CD8-positive, alpha-beta memory T cell (primary cell): ENCODE measurements around the gene SLC2A6. TPM values are rescaled to one million over a fixed set of nuclear protein-coding genes. Genes with fewer than 3 reads are reported as not detected.
A peak's percentile ranks its signal among the peaks of the same experiment; 100 is the strongest.

Experiments
- CTCF ChIA-PET: fragments of 350-600 bp; sonication (Branson Sonifier 250); formaldehyde crosslinking; loops from one replicate; lab custom pipeline; 2021; ENCODE audit warnings: antibody characterized with exemption; lab: Charles Lee
- POLR2A ChIA-PET: fragments of 350-600 bp; sonication (Branson Sonifier 250); formaldehyde crosslinking; loops from one replicate; lab custom pipeline; 2021; ENCODE audit warnings: antibody characterized with exemption; lab: Charles Lee
- DNase-seq, 5 donors: peaks; one replicate each; pipeline versions ENCODE4 v3.0.0 to v3.0.0-alpha.2; 2020 to 2022; ENCODE audit warnings: mixed read lengths in 1 of 5
- H3K27ac ChIP-seq: one replicate; pipeline ENCODE4 v1.7.0; 2013; ENCODE audit warnings: low read depth, mild to moderate bottlenecking, low read length, moderate library complexity
- H3K27me3 ChIP-seq: 2 replicates; pipeline ENCODE4 v1.7.0; 2013; ENCODE audit warnings: low read length, mild to moderate bottlenecking; ENCODE audit not compliant: insufficient read depth, poor library complexity, severe bottlenecking
- H3K36me3 ChIP-seq: 2 replicates; pipeline ENCODE4 v1.7.0; 2013; ENCODE audit warnings: mild to moderate bottlenecking, low read length, moderate library complexity; ENCODE audit not compliant: insufficient read depth
- H3K4me1 ChIP-seq: 2 replicates; pipeline ENCODE4 v1.7.0; 2013; ENCODE audit warnings: mild to moderate bottlenecking, low read length, moderate library complexity; ENCODE audit not compliant: insufficient read depth
- H3K4me3 ChIP-seq: 2 replicates; pipeline ENCODE4 v1.7.0; 2013; ENCODE audit warnings: mild to moderate bottlenecking, low read length
- H3K9me3 ChIP-seq: 2 replicates; pipeline ENCODE4 v1.7.0; 2013; ENCODE audit warnings: mild to moderate bottlenecking, low read length
- H3K27ac Mint-ChIP-seq, 8 donors: one replicate each; pipeline ENCODE4 v1.8.0; 2020 to 2021; ENCODE audit warnings: mixed read lengths in 8 of 8, mild to moderate bottlenecking in 6 of 8, inconsistent platforms in 3 of 8, moderate library complexity in 3 of 8
- H3K27me3 Mint-ChIP-seq, 2 donors: one replicate each; pipeline ENCODE4 v1.8.0; 2020 to 2021; ENCODE audit warnings: mixed read lengths in 2 of 2, mild to moderate bottlenecking in 1 of 2, moderate library complexity in 1 of 2
- H3K36me3 Mint-ChIP-seq, 3 donors: one replicate each; pipeline ENCODE4 v1.8.0; 2020 to 2021; ENCODE audit warnings: mixed read lengths in 3 of 3, inconsistent platforms in 1 of 3, mild to moderate bottlenecking in 1 of 3
- H3K4me1 Mint-ChIP-seq, 3 donors: one replicate each; pipeline ENCODE4 v1.8.0; 2020 to 2021; ENCODE audit warnings: mixed read lengths in 3 of 3, inconsistent platforms in 1 of 3, mild to moderate bottlenecking in 1 of 3
- H3K4me3 Mint-ChIP-seq, 7 donors: one replicate each; pipeline ENCODE4 v1.8.0; 2020 to 2021; ENCODE audit warnings: mixed read lengths in 7 of 7, mild to moderate bottlenecking in 6 of 7, moderate library complexity in 4 of 7, inconsistent platforms in 2 of 7
- H3K9me3 Mint-ChIP-seq, 5 donors: one replicate each; pipeline ENCODE4 v1.8.0; 2020 to 2022; ENCODE audit warnings: mixed read lengths in 5 of 5, mild to moderate bottlenecking in 3 of 5, moderate library complexity in 2 of 5, inconsistent platforms in 1 of 5
- polyA plus RNA-seq: library from polyadenylated mRNA; unstranded; fragments of 300-500 nt; fragmentation: Illumina TruSeq; gene quantifications from one replicate; pipeline ENCODE4 v1.2.3, GENCODE V29; 2021
- total RNA-seq, 2 experiments: library from RNA; stranded (reverse); gene quantifications; one replicate each; pipeline ENCODE4 v1.2.3, GENCODE V29; 2021

SLC2A6 gene
- total and polyA plus RNA-seq, 3 experiments from 2014 or later = 4.0 to 16.3 (median 15.5) TPM

- Mint-ChIP-seq H3K27ac (no peak overlapping the region), H3K9me3 (no peaks in the 10 kb centered on the region)
- POLR2A ChIA-PET = no interaction called here
Observed at GRCh38 chr9:133484671-133485437, 6.0 kb upstream of the SLC2A6 start.

GRCh38 chr9:133483611-133484010 lies 4.7 kb upstream of the SLC2A6 start:
- H3K27ac Mint-ChIP-seq = peak overlapping the region in 1 of 8 donors; percentile 33
- H3K27me3 Mint-ChIP-seq = peaks cover 2 to 4% of the 10 kb centered on the region in 2 donors
- no peak overlapping the region for H3K4me3 ChIP-seq
- H3K27me3 ChIP-seq = no peaks in the 10 kb centered on the region
- H3K36me3 ChIP-seq = no peaks in the 10 kb centered on the region
- peaks cover 9 to 14% (median 13%) of the 10 kb centered on the region in 3 donors for H3K4me1 Mint-ChIP-seq
- no peak overlapping the region for H3K27ac ChIP-seq
- ChIA-PET POLR2A (no interaction called here), CTCF (interaction anchor here (1.4 to 7.0 kb wide), 2 partner anchors 9 to 297 kb away, joined by 3 to 56 read pairs; no protein-coding TSS in a partner anchor)
- peaks cover 13% of the 10 kb centered on the region for H3K4me1 ChIP-seq
- H3K4me3 Mint-ChIP-seq = peak overlapping the region in 1 of 7 donors; percentile 77
- H3K9me3 Mint-ChIP-seq = no peaks in the 10 kb centered on the region
- H3K36me3 Mint-ChIP-seq = no peaks in the 10 kb centered on the region
- no peak for DNase-seq
- no peaks in the 10 kb centered on the region for H3K9me3 ChIP-seq

More at GRCh38 chr9:133484671-133485437, 6.0 kb upstream of the SLC2A6 start:
- H3K4me1 ChIP-seq = peaks cover 7% of the 10 kb centered on the region
- no peaks in the 10 kb centered on the region for H3K9me3 ChIP-seq
- H3K27me3 ChIP-seq = no peaks in the 10 kb centered on the region
- H3K27ac ChIP-seq = no peak overlapping the region
- H3K4me3 ChIP-seq = no peak overlapping the region
- CTCF ChIA-PET = interaction anchor here (0.6 to 7.0 kb wide), 6 partner anchors 10 to 899 kb away, joined by 3 to 56 read pairs (median 3); no protein-coding TSS in a partner anchor
- Mint-ChIP-seq H3K4me1 (peaks cover 3 to 8% (median 7%) of the 10 kb centered on the region in 3 donors), H3K4me3 (no peak overlapping the region), H3K36me3 (no peaks in the 10 kb centered on the region), H3K27me3 (peaks cover 4 to 11% of the 10 kb centered on the region in 2 donors)
- peak in 1 of 5 donors; percentile 45 for DNase-seq
- H3K36me3 ChIP-seq = no peaks in the 10 kb centered on the region

GRCh38 chr9:133477992-133478850 lies 678 bp downstream of the SLC2A6 start:
- no peaks in the 10 kb centered on the region for H3K9me3 ChIP-seq
- ChIA-PET CTCF (interaction anchor here (1.0 to 2.2 kb wide), 5 partner anchors 10 to 60 kb away, joined by 3 to 8 read pairs (median 5); partner anchors contain the start of genes CACFD1 and REXO4), POLR2A (interaction anchor here (0.7 kb wide), 1 partner anchor 107 kb away, joined by 4 read pairs; no protein-coding TSS in a partner anchor)
- H3K4me3 ChIP-seq = peak overlapping the region; percentile 28
- H3K27me3 Mint-ChIP-seq = no peaks in the 10 kb centered on the region
- peak overlapping the region; percentile 43 to 78 (median 53) for H3K4me3 Mint-ChIP-seq
- peaks cover 0 to 5% (median 0%) of the 10 kb centered on the region in 3 donors for H3K36me3 Mint-ChIP-seq
- H3K4me1 Mint-ChIP-seq = peaks cover 9 to 22% (median 9%) of the 10 kb centered on the region in 3 donors
- H3K27ac Mint-ChIP-seq = peak overlapping the region; percentile 45 to 92 (median 66)
- H3K27me3 ChIP-seq = no peaks in the 10 kb centered on the region
- no peak overlapping the region for H3K27ac ChIP-seq
- H3K9me3 Mint-ChIP-seq = no peaks in the 10 kb centered on the region
- peaks cover 6% of the 10 kb centered on the region for H3K4me1 ChIP-seq
- H3K36me3 ChIP-seq = no peaks in the 10 kb centered on the region
- DNase-seq = peak in 3 of 5 donors; percentile 14 to 60 (median 20)

GRCh38 chr9:133477461-133477860 lies 1.4 kb downstream of the SLC2A6 start:
- ChIA-PET POLR2A (no interaction called here), CTCF (interaction anchor here (1.0 to 2.0 kb wide), 3 partner anchors 17 to 60 kb away, joined by 3 to 7 read pairs (median 4); partner anchors contain the start of genes CACFD1 and REXO4)
- H3K9me3 Mint-ChIP-seq = no peaks in the 10 kb centered on the region
- H3K27me3 ChIP-seq = no peaks in the 10 kb centered on the region
- no peak overlapping the region for H3K4me3 ChIP-seq
- peaks cover 0 to 7% (median 0%) of the 10 kb centered on the region in 3 donors for H3K36me3 Mint-ChIP-seq
- no peaks in the 10 kb centered on the region for H3K36me3 ChIP-seq
- H3K27ac ChIP-seq = no peak overlapping the region
- peak overlapping the region; percentile 2 to 84 (median 60) for H3K27ac Mint-ChIP-seq
- H3K9me3 ChIP-seq = no peaks in the 10 kb centered on the region
- H3K4me1 Mint-ChIP-seq = peaks cover 9 to 22% (median 9%) of the 10 kb centered on the region in 3 donors
- H3K27me3 Mint-ChIP-seq = no peaks in the 10 kb centered on the region
- no peak for DNase-seq
- H3K4me3 Mint-ChIP-seq = peak overlapping the region in 5 of 7 donors; percentile 3 to 53 (median 46)
- H3K4me1 ChIP-seq = peaks cover 6% of the 10 kb centered on the region

DNA sequence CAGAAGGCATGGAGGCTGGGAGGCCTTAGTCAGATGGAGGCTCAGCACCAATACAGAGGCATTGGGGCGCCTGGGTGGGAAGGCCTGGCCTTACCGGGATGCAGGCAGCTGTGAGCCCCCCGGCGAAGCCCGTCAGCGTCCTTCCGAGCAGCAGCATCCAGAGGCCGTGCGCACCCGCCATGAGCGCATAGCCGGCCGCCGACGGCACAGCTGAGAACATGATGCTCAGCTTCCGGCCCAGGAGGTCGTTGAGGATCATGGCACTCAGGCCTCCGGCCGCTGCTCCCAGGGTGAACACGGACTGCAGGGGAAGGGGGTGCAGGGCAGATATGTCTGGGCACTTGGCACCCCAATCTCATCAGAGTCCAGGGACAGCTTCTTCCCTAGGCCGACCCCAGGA lies 2.0 kb downstream of the SLC2A6 start:
- DNase-seq = no peak
- peaks cover 0 to 7% (median 0%) of the 10 kb centered on the region in 3 donors for H3K36me3 Mint-ChIP-seq
- H3K4me3 Mint-ChIP-seq = no peak overlapping the region
- peak overlapping the region in 1 of 8 donors; percentile 33 for H3K27ac Mint-ChIP-seq
- H3K4me1 Mint-ChIP-seq = peaks cover 9 to 22% (median 9%) of the 10 kb centered on the region in 3 donors
- Histone ChIP-seq H3K36me3 (no peaks in the 10 kb centered on the region), H3K4me3 (no peak overlapping the region), H3K4me1 (peaks cover 6% of the 10 kb centered on the region), H3K9me3 (no peaks in the 10 kb centered on the region), H3K27me3 (no peaks in the 10 kb centered on the region), H3K27ac (no peak overlapping the region)
- H3K9me3 Mint-ChIP-seq = no peaks in the 10 kb centered on the region
- no peaks in the 10 kb centered on the region for H3K27me3 Mint-ChIP-seq
- ChIA-PET POLR2A (no interaction called here), CTCF (interaction anchor here (2.0 kb wide), 1 partner anchor 17 kb away, joined by 7 read pairs; the partner anchor contains the start of gene CACFD1)

DNA sequence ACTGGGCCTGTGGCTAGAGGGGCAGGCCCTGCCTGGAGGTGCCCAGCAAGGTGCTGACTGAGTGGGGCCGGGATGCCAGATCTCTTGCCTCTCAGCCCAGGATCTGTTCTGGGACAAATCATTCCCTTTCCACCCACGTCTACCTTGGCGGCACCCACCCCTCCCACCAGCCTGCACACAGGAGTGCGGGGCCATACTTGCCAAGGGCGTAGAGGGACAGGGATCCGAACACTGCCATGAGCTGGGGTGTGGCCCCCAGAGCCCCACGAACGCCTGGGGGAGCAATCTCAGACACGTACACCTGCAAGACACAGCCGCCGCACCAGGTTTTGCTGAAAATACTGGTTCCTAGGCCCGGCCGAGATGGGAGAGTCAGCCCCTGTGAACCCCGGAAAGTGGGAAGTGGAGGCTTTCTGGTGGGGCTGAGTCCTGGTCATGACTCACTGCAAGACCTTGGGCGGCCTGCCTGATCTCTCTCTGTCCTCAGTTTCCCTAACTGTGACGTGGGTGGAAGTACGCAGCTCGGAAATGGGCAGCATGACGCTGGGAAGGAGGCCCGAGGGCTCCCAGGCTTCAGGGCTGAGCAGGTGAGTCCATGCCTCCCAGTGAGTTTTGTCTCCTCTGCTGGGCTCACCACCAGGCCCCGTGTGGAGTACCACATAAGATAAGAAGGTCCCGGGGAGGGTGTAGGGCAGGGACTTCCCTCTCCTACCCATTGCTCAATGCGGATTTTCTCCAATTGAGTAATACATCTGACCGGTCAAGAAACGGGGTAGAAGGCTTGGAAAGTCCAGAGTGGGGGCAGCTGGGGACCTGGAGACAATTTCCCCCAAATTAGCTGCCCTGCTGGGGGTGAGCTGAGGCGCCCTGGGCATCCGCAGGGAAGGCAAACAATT lies 2.6 kb downstream of the SLC2A6 start:
- Histone ChIP-seq H3K36me3 (no peaks in the 10 kb centered on the region), H3K27me3 (no peaks in the 10 kb centered on the region), H3K4me1 (peaks cover 6% of the 10 kb centered on the region), H3K27ac (no peak overlapping the region), H3K4me3 (no peak overlapping the region), H3K9me3 (no peaks in the 10 kb centered on the region)
- Mint-ChIP-seq H3K36me3 (peaks cover 0 to 10% (median 0%) of the 10 kb centered on the region in 3 donors), H3K9me3 (no peaks in the 10 kb centered on the region), H3K27me3 (no peaks in the 10 kb centered on the region), H3K27ac (peak overlapping the region in 2 of 8 donors; percentile 14 to 17), H3K4me3 (peak overlapping the region in 1 of 7 donors; percentile 28), H3K4me1 (peaks cover 9 to 22% (median 9%) of the 10 kb centered on the region in 3 donors)
- no peak for DNase-seq
- POLR2A ChIA-PET = no interaction called here
- CTCF ChIA-PET = interaction anchor here (2.0 kb wide), 1 partner anchor 16 kb away, joined by 7 read pairs; the partner anchor contains the start of gene CACFD1
